ENCODE data around the gene PRG2. TPM values are rescaled to one million over a fixed set of nuclear protein-coding genes. Genes with fewer than 3 reads are reported as not detected.
A peak's percentile ranks its signal among the peaks of the same experiment; 100 is the strongest.

PRG2 gene
- total RNA-seq, 4 donors from 2014 or later, result not detected

DNA sequence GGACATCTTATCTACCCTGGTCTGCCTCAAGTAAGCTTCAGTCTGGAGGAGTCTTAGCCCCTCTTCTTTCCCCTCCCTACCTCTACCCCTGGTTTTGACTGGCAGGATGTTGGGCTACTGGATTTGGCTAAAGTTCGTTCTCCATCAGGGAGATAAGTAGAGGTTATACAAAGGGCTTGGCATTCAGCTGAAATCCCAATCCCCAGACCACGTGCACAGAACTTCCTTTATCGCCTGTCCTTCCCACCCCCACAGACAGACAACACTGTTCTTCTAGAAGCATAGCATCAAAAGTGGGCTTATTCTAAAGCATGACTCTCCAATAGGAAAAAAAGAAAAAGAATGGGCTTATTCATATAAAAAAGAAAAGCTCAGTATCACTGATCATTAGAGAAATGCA is 17.3 kb downstream of the PRG2 start:
- H3K27me3 ChIP-seq, result no peaks in the 10 kb centered on the region
- ATAC-seq (no peak), DNase-seq (no peak)
- no peak overlapping the region for H3K4me3 ChIP-seq
- no peaks in the 10 kb centered on the region for H3K4me1 ChIP-seq
- peak overlapping the region in 2 of 4 donors; percentile 4 to 26 for H3K27ac ChIP-seq
- intact Hi-C loops (cut with DNase I; ENCODE audit: low total_unique reads), result no loop called here
- in situ Hi-C loops (cut with MboI; ENCODE audit: low sequenced_read_pairs in 4 of 4), result loop anchor here in 2 of 4 donors (25.0 kb wide), 2 partner anchors 261 to 536 kb away; no protein-coding TSS in a partner anchor
- H3K9me3 ChIP-seq, result no peaks in the 10 kb centered on the region
- no peaks in the 10 kb centered on the region for H3K36me3 ChIP-seq
- TF ChIP-seq POLR2A (IDR thresholded peaks at IDR 0.05) (no peak), CTCF (IDR thresholded peaks at IDR 0.05 in 4 of 5, conservative IDR thresholded peaks at IDR 0.05 in 1 of 5) (no peak)

DNA sequence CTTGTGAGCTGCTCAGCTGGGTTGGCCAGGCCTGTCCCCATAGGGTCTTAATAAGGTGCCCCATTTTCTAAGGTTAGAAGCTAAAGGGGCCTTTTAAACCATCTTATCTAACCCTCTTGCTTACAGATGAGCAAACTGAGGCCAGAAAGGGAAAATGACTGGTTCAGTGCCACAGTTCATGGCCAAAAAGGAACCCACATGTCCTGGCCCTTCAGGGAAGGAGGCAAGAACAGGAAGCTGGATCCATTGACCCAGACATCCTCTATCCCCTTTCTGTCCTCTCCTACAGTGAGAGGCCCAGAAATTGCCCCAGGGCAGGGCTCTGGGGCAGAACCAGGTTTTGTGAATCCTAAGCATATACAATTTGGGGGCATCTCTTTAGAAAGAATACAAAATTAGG is 19.5 kb downstream of the PRG2 start:
- Histone ChIP-seq H3K27ac (no peak overlapping the region), H3K4me1 (no peaks in the 10 kb centered on the region), H3K4me3 (no peak overlapping the region), H3K9me3 (no peaks in the 10 kb centered on the region), H3K27me3 (no peaks in the 10 kb centered on the region), H3K36me3 (no peaks in the 10 kb centered on the region)
- no peak for DNase-seq
- no peak for ATAC-seq
- intact Hi-C loops (cut with DNase I; ENCODE audit: low total_unique reads), result no loop called here
- in situ Hi-C loops (cut with MboI; ENCODE audit: low sequenced_read_pairs in 4 of 4), result loop anchor here in 2 of 4 donors (25.0 kb wide), 2 partner anchors 259 to 534 kb away; no protein-coding TSS in a partner anchor
- TF ChIP-seq CTCF (IDR thresholded peaks at IDR 0.05 in 4 of 5, conservative IDR thresholded peaks at IDR 0.05 in 1 of 5) (no peak), POLR2A (IDR thresholded peaks at IDR 0.05) (no peak)

DNA sequence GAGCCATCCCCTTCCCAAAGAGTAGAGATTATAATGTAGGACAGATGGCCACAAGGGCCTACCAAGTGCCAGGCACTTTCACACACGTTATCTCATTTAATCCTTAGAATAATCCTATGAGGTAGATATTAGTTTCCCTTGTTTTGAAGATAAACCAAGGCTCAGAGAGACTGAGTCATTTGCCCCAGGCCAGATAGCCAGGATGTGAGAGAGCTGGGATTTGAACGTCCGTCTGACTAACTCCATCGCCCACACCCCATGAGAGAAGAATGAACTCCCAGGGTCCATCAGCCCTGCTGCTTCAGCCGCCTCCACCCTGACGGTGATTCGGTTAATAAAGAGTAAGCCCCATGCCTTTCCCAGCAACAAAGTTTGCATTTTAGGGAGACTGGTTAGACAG is 20.2 kb downstream of the PRG2 start:
- no peak for TF ChIP-seq CTCF (IDR thresholded peaks at IDR 0.05 in 4 of 5, conservative IDR thresholded peaks at IDR 0.05 in 1 of 5)
- no peak for TF ChIP-seq POLR2A (IDR thresholded peaks at IDR 0.05)
- Histone ChIP-seq H3K4me3 (no peak overlapping the region), H3K27me3 (no peaks in the 10 kb centered on the region), H3K9me3 (no peaks in the 10 kb centered on the region), H3K4me1 (no peaks in the 10 kb centered on the region), H3K27ac (no peak overlapping the region), H3K36me3 (no peaks in the 10 kb centered on the region)
- in situ Hi-C loops (cut with MboI; ENCODE audit: low sequenced_read_pairs in 4 of 4), result loop anchor here in 2 of 4 donors (25.0 kb wide), 2 partner anchors 258 to 533 kb away; no protein-coding TSS in a partner anchor
- no peak for DNase-seq
- no peak for ATAC-seq
- intact Hi-C loops (cut with DNase I; ENCODE audit: low total_unique reads), result no loop called here

GRCh38 chr11:57368845-57369232 is 21.6 kb downstream of the PRG2 start:
- Histone ChIP-seq H3K9me3 (no peaks in the 10 kb centered on the region), H3K4me1 (no peaks in the 10 kb centered on the region), H3K27ac (no peak overlapping the region), H3K4me3 (no peak overlapping the region), H3K36me3 (no peaks in the 10 kb centered on the region), H3K27me3 (no peaks in the 10 kb centered on the region)
- TF ChIP-seq CTCF (IDR thresholded peaks at IDR 0.05 in 4 of 5, conservative IDR thresholded peaks at IDR 0.05 in 1 of 5), result no peak
- no peak for TF ChIP-seq POLR2A (IDR thresholded peaks at IDR 0.05)
- in situ Hi-C loops (cut with MboI; ENCODE audit: low sequenced_read_pairs in 4 of 4), result loop anchor here in 2 of 4 donors (25.0 kb wide), 2 partner anchors 257 to 532 kb away; no protein-coding TSS in a partner anchor
- no peak for ATAC-seq
- intact Hi-C loops (cut with DNase I; ENCODE audit: low total_unique reads), result no loop called here
- no peak for DNase-seq
